OCI-LY1 (cell line): ENCODE results near the gene CHMP4B.

Source experiments
- H2AFZ ChIP-seq: fragments of 200-600 bp; sonication (generic), shearing (Covaris generic); 2 replicates; pipeline ENCODE4 v1.6.0; 2014; ENCODE audit warnings: antibody characterized with exemption, mild to moderate bottlenecking, low read length
- H3F3A ChIP-seq: fragments of 200-600 bp; sonication (generic), shearing (Covaris generic); 2 replicates; pipeline ENCODE4 v1.6.0; 2014; ENCODE audit warnings: mild to moderate bottlenecking, antibody characterized with exemption, low read length, moderate library complexity; ENCODE audit not compliant: insufficient read depth
- H3K27ac ChIP-seq: fragments of 200-600 bp; sonication (generic); 2 replicates; pipeline ENCODE4 v1.5.1; 2014; ENCODE audit warnings: low read length, mixed run types, mild to moderate bottlenecking, low read depth; ENCODE audit not compliant: poor library complexity, severe bottlenecking
- H3K27me3 ChIP-seq: fragments of 200-600 bp; sonication (generic); 2 replicates; pipeline ENCODE4 v1.6.0; 2014; ENCODE audit warnings: antibody characterized with exemption, mild to moderate bottlenecking, low read length, moderate library complexity; ENCODE audit not compliant: insufficient read depth
- H3K36me3 ChIP-seq: fragments of 200-600 bp; sonication (generic); 2 replicates; pipeline ENCODE4 v1.6.1; 2014; ENCODE audit warnings: mild to moderate bottlenecking, antibody characterized with exemption, low read length, moderate library complexity, mixed read lengths; ENCODE audit not compliant: insufficient read depth
- H3K4me1 ChIP-seq: fragments of 200-600 bp; sonication (generic); 2 replicates; pipeline ENCODE4 v1.5.1; 2014; ENCODE audit warnings: mild to moderate bottlenecking, low read length, moderate library complexity; ENCODE audit not compliant: insufficient read depth, severe bottlenecking
- H3K4me2 ChIP-seq: fragments of 200-600 bp; sonication (generic), shearing (Covaris generic); 2 replicates; pipeline ENCODE4 v1.6.1; 2014; ENCODE audit warnings: low read length
- H3K4me3 ChIP-seq: fragments of 200-600 bp; sonication (generic); 2 replicates; pipeline ENCODE4 v1.5.1; 2014; ENCODE audit warnings: low read length, low read depth, mild to moderate bottlenecking, mixed read lengths; ENCODE audit not compliant: poor library complexity, severe bottlenecking
- H3K79me2 ChIP-seq: fragments of 200-600 bp; shearing (Covaris generic); 2 replicates; pipeline ENCODE4 v1.6.1; 2016; ENCODE audit warnings: mixed run types, low read length, mixed read lengths; ENCODE audit not compliant: insufficient read depth
- H3K9ac ChIP-seq: fragments of 200-600 bp; sonication (generic), shearing (Covaris generic); 2 replicates; pipeline ENCODE4 v1.6.1; 2014; ENCODE audit warnings: mild to moderate bottlenecking, low read length, mixed read lengths
- H3K9me2 ChIP-seq: fragments of 200-600 bp; sonication (generic), shearing (Covaris generic); 2 replicates; pipeline ENCODE4 v1.6.1; 2014; ENCODE audit warnings: low read depth, mild to moderate bottlenecking, low read length, mixed read lengths
- H3K9me3 ChIP-seq: fragments of 200-600 bp; shearing (Covaris generic); 2 replicates; pipeline ENCODE4 v1.6.1; 2014; ENCODE audit warnings: low read length, mixed read lengths
- H4K20me1 ChIP-seq: fragments of 200-600 bp; sonication (generic), shearing (Covaris generic); 2 replicates; pipeline ENCODE4 v1.6.0; 2016; ENCODE audit warnings: mild to moderate bottlenecking, low read length; ENCODE audit not compliant: insufficient read depth
- CTCF ChIP-seq: fragments of 200-600 bp; sonication (generic), shearing (Covaris generic); IDR thresholded peaks from 2 replicates; pipeline ENCODE4 v1.5.1; 2017; ENCODE audit warnings: mild to moderate bottlenecking, antibody characterized with exemption, low read length, moderate library complexity, mixed read lengths
- EZH2 ChIP-seq: fragments of 200-600 bp; sonication (generic), shearing (Covaris generic); IDR thresholded peaks from 2 replicates; pipeline ENCODE4 v1.8.0; 2017; ENCODE audit warnings: borderline replicate concordance, mixed run types, mild to moderate bottlenecking, antibody characterized with exemption, low read length, moderate library complexity, mixed read lengths

CHMP4B gene

GRCh38 chr20:33816191-33816590 lies 5.0 kb downstream of the CHMP4B start:
- H3K9me2 ChIP-seq: no peaks in the 10 kb centered on the region
- no peak overlapping the region for H3K27ac ChIP-seq
- peaks cover 40% of the 10 kb centered on the region for H3K36me3 ChIP-seq
- H3K27me3 ChIP-seq: no peaks in the 10 kb centered on the region
- no peak overlapping the region for H2AFZ ChIP-seq
- H3K4me3 ChIP-seq: no peak overlapping the region
- peaks cover 65% of the 10 kb centered on the region for H3K4me1 ChIP-seq
- peaks cover 84% of the 10 kb centered on the region for H3K79me2 ChIP-seq
- TF ChIP-seq EZH2 (no peak), CTCF (no peak)
- no peaks in the 10 kb centered on the region for H3F3A ChIP-seq
- H3K9me3 ChIP-seq: no peaks in the 10 kb centered on the region
- H4K20me1 ChIP-seq: no peaks in the 10 kb centered on the region
- H3K9ac ChIP-seq: no peak overlapping the region
- H3K4me2 ChIP-seq: no peak overlapping the region

GRCh38 chr20:33817411-33817810 lies 6.3 kb downstream of the CHMP4B start:
- Histone ChIP-seq H3K4me2 (0 out of 2 replicates have a peak overlapping the region, but pooled peaks have one; percentile 18), H3K79me2 (peaks cover 85% of the 10 kb centered on the region), H3K36me3 (peaks cover 40% of the 10 kb centered on the region), H3F3A (no peaks in the 10 kb centered on the region), H3K9me2 (no peaks in the 10 kb centered on the region), H3K4me1 (peaks cover 64% of the 10 kb centered on the region), H4K20me1 (no peaks in the 10 kb centered on the region), H3K27ac (peak overlapping the region; percentile 23), H2AFZ (no peak overlapping the region), H3K27me3 (no peaks in the 10 kb centered on the region), H3K9me3 (no peaks in the 10 kb centered on the region), H3K9ac (no peak overlapping the region), H3K4me3 (no peak overlapping the region)
- no peak for TF ChIP-seq EZH2
- TF ChIP-seq CTCF: no peak

GRCh38 chr20:33819456-33819855 lies 8.3 kb downstream of the CHMP4B start:
- H3K4me1 ChIP-seq: peaks cover 45% of the 10 kb centered on the region
- peaks cover 79% of the 10 kb centered on the region for H3K79me2 ChIP-seq
- H3K27ac ChIP-seq: peak overlapping the region; percentile 65
- no peak for TF ChIP-seq EZH2
- TF ChIP-seq CTCF: no peak
- no peaks in the 10 kb centered on the region for H3K9me3 ChIP-seq
- H3K9ac ChIP-seq: no peak overlapping the region; the same call in 1 of the 2 replicates
- peaks cover 38% of the 10 kb centered on the region for H3K36me3 ChIP-seq
- H2AFZ ChIP-seq: no peak overlapping the region
- H3K4me2 ChIP-seq: peak overlapping the region; percentile 25; the same call in 1 of the 2 replicates
- no peak overlapping the region for H3K4me3 ChIP-seq
- H3F3A ChIP-seq: no peaks in the 10 kb centered on the region
- H4K20me1 ChIP-seq: no peaks in the 10 kb centered on the region
- no peaks in the 10 kb centered on the region for H3K9me2 ChIP-seq
- H3K27me3 ChIP-seq: no peaks in the 10 kb centered on the region
